Mucosa of descending colon (tissue), 3 donors: ENCODE results near the gene POLD2. TPM values are rescaled to one million over a fixed set of nuclear protein-coding genes. Genes with fewer than 3 reads are reported as not detected.

Source experiments
- ATAC-seq: fragments of 200-7000 bp; cut with Tn5 transposase; one replicate; pipeline ENCODE4 v1.9.1; 2020; ENCODE audit warnings: mild to moderate bottlenecking, moderate library complexity
- DNase-seq, 3 donors: peaks; one replicate each; pipeline ENCODE4 v3.0.0-alpha.2; 2020
- H3K36me3 ChIP-seq: fragments of 200-600 bp; one replicate; pipeline ENCODE4 v1.8.0; 2021; ENCODE audit warnings: low read depth, mild to moderate bottlenecking
- H3K4me1 ChIP-seq: fragments of 200-600 bp; one replicate; pipeline ENCODE4 v1.8.0; 2021; ENCODE audit warnings: low read depth, mild to moderate bottlenecking
- H3K4me3 ChIP-seq: fragments of 200-600 bp; one replicate; pipeline ENCODE4 v1.8.0; 2021; ENCODE audit warnings: mild to moderate bottlenecking
- H3K9me3 ChIP-seq: fragments of 200-600 bp; one replicate; pipeline ENCODE4 v1.8.0; 2021; ENCODE audit warnings: mild to moderate bottlenecking
- CTCF ChIP-seq: fragments of 200-600 bp; IDR thresholded peaks from one replicate; pipeline ENCODE4 v1.8.0; 2022; ENCODE audit warnings: antibody characterized with exemption, mild to moderate bottlenecking
- intact Hi-C, 2 donors: fragments of 100-400 bp; cut with DNase I in 1 of 2; cut with micrococcal nuclease in 1 of 2; formaldehyde crosslinking; loops; one replicate each; pipeline versions ENCODE4 v1.11.0 to v1.11.1; 2022; cut with DNase I, micrococcal nuclease
- total RNA-seq, 3 donors: library from RNA; stranded (reverse); fragmentation: NEBNext Ultra II Directional in 2 of 3; extraction: Animal tissue kit (Norgen Biotek cat#: 25700) in 2 of 3; gene quantifications; one replicate each; pipeline versions ENCODE4 v1.2.1 to v1.2.4, GENCODE V29; 2021 to 2023
- donor health status: DM: no; HTN: no; CAD: no; lungs with moderate emphysema.
- donor health status: DM: no; HTN: no; CAD: no.
- donor health status: DM: no; HTN: yes; CAD: no.

POLD2 gene
- total RNA-seq, 3 donors from 2014 or later: 51.5 to 57.0 (median 52.0) TPM

- no peaks in the 10 kb centered on the region for H3K36me3 ChIP-seq
Observed at GRCh38 chr7:44138698-44139097, 15.3 kb upstream of the POLD2 start.

DNA sequence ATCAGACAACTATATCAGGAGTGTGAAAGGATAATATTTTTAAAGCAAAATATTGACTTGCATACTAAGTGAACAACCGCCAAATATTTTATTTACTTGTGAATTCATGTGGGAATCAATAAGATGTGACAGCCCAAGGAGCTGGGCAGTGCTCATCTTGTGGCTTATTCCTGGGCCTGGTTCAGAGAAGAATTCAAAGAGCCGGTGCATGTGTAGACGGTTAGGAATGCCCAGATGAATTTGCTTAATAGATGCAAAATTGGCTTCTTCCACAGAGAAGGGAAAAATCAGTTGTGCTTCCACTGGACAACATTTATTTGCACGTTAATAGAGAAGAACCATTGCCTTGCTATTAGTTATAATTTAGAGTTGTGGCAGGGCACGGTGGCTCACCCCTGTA is 13.4 kb upstream of the POLD2 start:
- H3K4me3 ChIP-seq: no peak overlapping the region
- ATAC-seq (no peak), DNase-seq (no peak)
- intact Hi-C loops: no loop called here
- no peaks in the 10 kb centered on the region for H3K36me3 ChIP-seq
- no peaks in the 10 kb centered on the region for H3K9me3 ChIP-seq
- TF ChIP-seq CTCF: no peak
- H3K4me1 ChIP-seq: no peaks in the 10 kb centered on the region

More at GRCh38 chr7:44138698-44139097, 15.3 kb upstream of the POLD2 start:
- no peak for TF ChIP-seq CTCF
- no peak for DNase-seq
- no peak for ATAC-seq
- Histone ChIP-seq H3K9me3 (no peaks in the 10 kb centered on the region), H3K4me1 (no peaks in the 10 kb centered on the region), H3K4me3 (no peak overlapping the region)
- intact Hi-C loops: no loop called here

GRCh38 chr7:44134943-44135628 is 11.7 kb upstream of the POLD2 start:
- no peak for ATAC-seq
- H3K9me3 ChIP-seq: no peaks in the 10 kb centered on the region
- intact Hi-C loops: no loop called here
- no peak overlapping the region for H3K4me3 ChIP-seq
- DNase-seq: no peak
- TF ChIP-seq CTCF: no peak
- no peaks in the 10 kb centered on the region for H3K4me1 ChIP-seq
- no peaks in the 10 kb centered on the region for H3K36me3 ChIP-seq

DNA sequence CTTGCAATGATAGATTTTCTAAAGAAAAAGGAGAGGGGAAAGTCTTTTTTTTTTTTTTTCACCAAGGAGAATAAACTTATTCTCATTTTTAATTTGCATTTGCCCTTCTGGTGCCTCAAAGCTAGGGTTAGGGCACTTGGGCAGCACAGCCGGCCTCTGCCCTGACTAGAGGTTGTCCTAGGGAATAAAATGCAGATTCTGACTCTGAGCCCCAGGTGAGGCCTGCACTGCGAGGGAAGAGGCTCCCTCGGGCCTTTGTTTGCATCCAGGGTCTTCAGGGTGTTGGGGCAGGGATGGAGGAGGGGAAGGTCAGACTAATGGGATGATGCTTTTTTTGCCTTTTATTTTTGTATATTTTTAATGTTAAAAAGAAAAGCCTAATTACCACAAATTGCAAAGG is 9.9 kb upstream of the POLD2 start:
- intact Hi-C loops: no loop called here
- Histone ChIP-seq H3K4me1 (no peaks in the 10 kb centered on the region), H3K9me3 (no peaks in the 10 kb centered on the region), H3K36me3 (no peaks in the 10 kb centered on the region), H3K4me3 (no peak overlapping the region)
- DNase-seq (no peak), ATAC-seq (no peak)
- TF ChIP-seq CTCF: no peak

- no peak for ATAC-seq
- Histone ChIP-seq H3K36me3 (no peaks in the 10 kb centered on the region), H3K4me1 (no peaks in the 10 kb centered on the region), H3K9me3 (no peaks in the 10 kb centered on the region), H3K4me3 (no peak overlapping the region)
- no peak for DNase-seq
- no peak for TF ChIP-seq CTCF
- intact Hi-C loops: no loop called here
Observed at GRCh38 chr7:44132039-44132438, 8.7 kb upstream of the POLD2 start.
